Measurements from ENCODE around the gene GALNT11. TPM values are rescaled to one million over a fixed set of nuclear protein-coding genes. Genes with fewer than 3 reads are reported as not detected.

The GALNT11 gene
- total RNA-seq, 2 donors from 2014 or later = 25.1 to 28.6 TPM

DNA sequence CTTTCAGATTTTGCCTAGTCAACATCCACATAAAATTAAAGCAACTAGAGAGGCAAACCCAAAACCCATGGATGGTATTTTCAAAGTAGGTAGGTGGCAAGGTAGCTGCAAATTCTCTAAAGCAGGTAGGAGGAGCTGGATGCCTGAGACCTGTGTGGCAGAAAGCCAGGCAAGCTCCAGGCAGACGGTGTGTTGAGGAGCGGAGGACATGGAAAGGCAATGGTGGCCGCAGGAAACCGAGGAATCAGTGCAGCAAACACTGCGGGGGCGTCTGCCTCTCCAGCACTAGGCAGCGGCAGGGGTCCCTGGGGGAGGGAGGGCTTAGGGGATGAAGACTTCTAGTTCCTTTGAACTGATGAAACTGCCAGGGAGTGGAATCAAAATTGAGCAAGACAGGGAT is 101.3 kb downstream of the GALNT11 start:
- no peak overlapping the region for H3K27ac ChIP-seq
- peaks cover 61% of the 10 kb centered on the region for H3K36me3 ChIP-seq
- peaks cover 0 to 6% of the 10 kb centered on the region in 2 donors for H3K9me3 ChIP-seq
- H3K4me3 ChIP-seq = no peak overlapping the region
- no peaks in the 10 kb centered on the region for H3K4me1 ChIP-seq
- H3K27me3 ChIP-seq = no peaks in the 10 kb centered on the region
- no peak for DNase-seq (ENCODE audit: low spot score)
- TF ChIP-seq, protein P1, sequence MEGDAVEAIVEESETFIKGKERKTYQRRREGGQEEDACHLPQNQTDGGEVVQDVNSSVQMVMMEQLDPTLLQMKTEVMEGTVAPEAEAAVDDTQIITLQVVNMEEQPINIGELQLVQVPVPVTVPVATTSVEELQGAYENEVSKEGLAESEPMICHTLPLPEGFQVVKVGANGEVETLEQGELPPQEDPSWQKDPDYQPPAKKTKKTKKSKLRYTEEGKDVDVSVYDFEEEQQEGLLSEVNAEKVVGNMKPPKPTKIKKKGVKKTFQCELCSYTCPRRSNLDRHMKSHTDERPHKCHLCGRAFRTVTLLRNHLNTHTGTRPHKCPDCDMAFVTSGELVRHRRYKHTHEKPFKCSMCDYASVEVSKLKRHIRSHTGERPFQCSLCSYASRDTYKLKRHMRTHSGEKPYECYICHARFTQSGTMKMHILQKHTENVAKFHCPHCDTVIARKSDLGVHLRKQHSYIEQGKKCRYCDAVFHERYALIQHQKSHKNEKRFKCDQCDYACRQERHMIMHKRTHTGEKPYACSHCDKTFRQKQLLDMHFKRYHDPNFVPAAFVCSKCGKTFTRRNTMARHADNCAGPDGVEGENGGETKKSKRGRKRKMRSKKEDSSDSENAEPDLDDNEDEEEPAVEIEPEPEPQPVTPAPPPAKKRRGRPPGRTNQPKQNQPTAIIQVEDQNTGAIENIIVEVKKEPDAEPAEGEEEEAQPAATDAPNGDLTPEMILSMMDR (IDR thresholded peaks at IDR 0.05) = no peak

DNA sequence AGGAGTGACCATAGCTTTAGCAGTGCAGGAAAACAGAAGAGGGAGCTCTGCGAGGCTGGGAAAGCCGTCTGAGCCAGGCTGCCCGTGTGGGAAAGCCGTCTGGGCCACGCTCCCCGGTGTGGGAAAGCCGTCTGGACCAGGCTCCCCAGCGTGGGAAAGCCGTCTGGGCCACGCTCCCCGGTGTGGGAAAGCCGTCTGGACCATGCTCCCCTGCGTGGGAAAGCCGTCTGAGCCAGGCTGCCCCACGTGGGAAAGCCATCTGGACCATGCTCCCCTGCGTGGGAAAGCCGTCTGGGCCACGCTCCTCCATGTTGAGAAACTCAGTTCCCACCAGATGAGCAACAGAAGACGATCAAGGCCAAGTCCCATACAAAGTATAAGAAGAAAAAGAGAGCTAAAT is 101.8 kb downstream of the GALNT11 start:
- DNase-seq (ENCODE audit: low spot score) = no peak
- TF ChIP-seq, protein P1 (IDR thresholded peaks at IDR 0.05) = no peak
- no peak overlapping the region for H3K4me3 ChIP-seq
- H3K36me3 ChIP-seq = peaks cover 57% of the 10 kb centered on the region
- H3K27me3 ChIP-seq = no peaks in the 10 kb centered on the region
- H3K4me1 ChIP-seq = no peaks in the 10 kb centered on the region
- H3K9me3 ChIP-seq = peaks cover 0 to 6% of the 10 kb centered on the region in 2 donors
- no peak overlapping the region for H3K27ac ChIP-seq

DNA sequence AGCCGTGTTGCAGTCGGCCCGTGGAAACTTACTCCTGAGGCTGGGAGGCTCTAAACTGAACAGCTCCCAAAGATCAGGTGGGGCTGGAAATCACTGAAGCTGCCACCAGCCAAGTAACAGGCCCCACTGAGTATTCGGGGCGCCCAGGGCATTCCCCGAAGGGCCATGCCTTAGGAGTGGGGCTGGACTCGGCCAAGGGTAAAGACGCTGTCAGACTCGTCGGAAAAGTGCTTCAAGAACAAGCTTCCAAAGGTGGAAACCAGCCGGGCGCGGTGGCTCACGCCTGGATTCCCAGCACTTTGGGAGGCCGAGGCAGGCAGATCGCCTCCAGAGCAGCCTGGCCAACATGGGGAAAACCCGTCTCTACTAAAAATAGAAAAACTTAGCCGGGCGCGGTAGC is 102.8 kb downstream of the GALNT11 start:
- no peak for DNase-seq (ENCODE audit: low spot score)
- peaks cover 48% of the 10 kb centered on the region for H3K36me3 ChIP-seq

DNA sequence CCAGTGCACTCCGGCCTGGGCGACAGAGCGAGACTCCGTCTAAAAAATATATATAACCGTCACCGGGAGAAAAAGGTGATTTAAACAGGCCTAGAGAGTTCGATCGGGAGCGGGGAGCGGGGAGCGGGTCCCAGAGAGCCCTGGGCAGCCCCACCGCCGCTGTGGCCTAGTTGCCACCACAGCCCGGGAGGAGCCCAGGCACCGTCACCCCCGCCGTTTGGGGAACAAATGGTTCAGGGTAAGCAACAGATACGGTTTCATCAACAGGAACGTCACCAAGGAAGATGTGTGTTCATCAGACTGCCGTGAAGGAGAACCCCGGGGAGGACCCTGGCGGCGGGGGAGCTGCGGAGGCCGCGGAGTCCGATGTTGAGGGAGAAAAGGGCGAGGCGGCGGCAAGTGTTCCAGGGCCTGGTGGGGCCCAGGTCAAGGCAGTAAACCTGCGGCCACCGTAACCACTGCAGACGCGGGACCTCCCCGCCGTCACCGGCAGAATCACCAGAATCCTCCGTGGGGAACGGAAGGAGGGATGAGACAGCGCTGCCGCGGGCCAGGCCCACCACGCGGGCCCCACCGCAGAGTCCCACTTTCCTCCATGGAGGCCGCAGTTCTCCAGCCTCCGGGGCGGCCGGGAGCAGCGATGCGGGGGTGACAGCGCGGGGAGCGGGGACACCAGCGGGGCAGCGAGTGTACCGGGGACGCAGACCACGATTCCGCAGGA is 103.4 kb downstream of the GALNT11 start:
- Histone ChIP-seq H3K27ac (no peak overlapping the region), H3K27me3 (no peaks in the 10 kb centered on the region), H3K4me3 (no peak overlapping the region), H3K36me3 (peaks cover 41% of the 10 kb centered on the region), H3K4me1 (no peaks in the 10 kb centered on the region), H3K9me3 (peaks cover 0 to 6% of the 10 kb centered on the region in 2 donors)
- TF ChIP-seq, protein P1 (IDR thresholded peaks at IDR 0.05) = no peak
- no peak for DNase-seq (ENCODE audit: low spot score)

More for the DNA sequence above, 102.8 kb downstream of the GALNT11 start:
- no peaks in the 10 kb centered on the region for H3K4me1 ChIP-seq
- H3K9me3 ChIP-seq = peaks cover 0 to 6% of the 10 kb centered on the region in 2 donors
- no peak overlapping the region for H3K4me3 ChIP-seq
- no peaks in the 10 kb centered on the region for H3K27me3 ChIP-seq
- TF ChIP-seq, protein P1 (IDR thresholded peaks at IDR 0.05) = no peak
- H3K27ac ChIP-seq = no peak overlapping the region

DNA sequence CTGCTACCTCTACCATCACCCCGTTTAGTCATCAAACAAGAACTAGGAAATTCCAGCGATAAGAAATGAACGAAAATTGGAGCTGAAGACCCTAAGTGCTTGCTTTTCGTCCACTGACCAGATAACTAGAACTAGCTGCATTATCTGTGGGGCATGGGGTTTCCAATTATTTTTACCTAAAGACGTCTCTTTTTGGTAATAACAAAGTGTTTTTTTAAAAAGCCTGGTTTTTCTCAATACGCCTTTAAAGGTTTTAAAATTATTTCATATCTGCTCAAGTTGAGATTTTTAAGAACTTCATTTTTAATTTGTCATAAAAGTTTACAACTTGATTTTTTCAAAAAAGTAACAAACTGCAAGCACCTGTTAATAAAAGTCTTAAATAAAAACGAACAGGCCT is 104.2 kb downstream of the GALNT11 start:
- Histone ChIP-seq H3K4me3 (no peak overlapping the region), H3K4me1 (no peaks in the 10 kb centered on the region), H3K36me3 (peaks cover 34% of the 10 kb centered on the region), H3K27me3 (no peaks in the 10 kb centered on the region), H3K9me3 (peaks cover 0 to 2% of the 10 kb centered on the region in 2 donors), H3K27ac (no peak overlapping the region)
- TF ChIP-seq, protein P1 (IDR thresholded peaks at IDR 0.05) = no peak
- DNase-seq (ENCODE audit: low spot score) = no peak
